Lower leg skin (tissue), 3 donors: Measurements from ENCODE around the gene DYNC1I1.

Experiments
- POLR2A ChIP-seq, 2 donors: fragments of 450-650 bp; IDR thresholded peaks; one replicate each; pipeline ENCODE4 v1.6.1; 2016 to 2017; ENCODE audit warnings: antibody characterized with exemption in 2 of 2, mild to moderate bottlenecking in 1 of 2, moderate library complexity in 1 of 2
- TF ChIP-seq, protein P1 (sequence below), 3 donors: fragments of 450-650 bp; IDR thresholded peaks; one replicate each; pipeline ENCODE4 v1.5.1; 2016; ENCODE audit warnings: antibody characterized with exemption in 3 of 3, mild to moderate bottlenecking in 3 of 3, moderate library complexity in 2 of 3

DNA sequence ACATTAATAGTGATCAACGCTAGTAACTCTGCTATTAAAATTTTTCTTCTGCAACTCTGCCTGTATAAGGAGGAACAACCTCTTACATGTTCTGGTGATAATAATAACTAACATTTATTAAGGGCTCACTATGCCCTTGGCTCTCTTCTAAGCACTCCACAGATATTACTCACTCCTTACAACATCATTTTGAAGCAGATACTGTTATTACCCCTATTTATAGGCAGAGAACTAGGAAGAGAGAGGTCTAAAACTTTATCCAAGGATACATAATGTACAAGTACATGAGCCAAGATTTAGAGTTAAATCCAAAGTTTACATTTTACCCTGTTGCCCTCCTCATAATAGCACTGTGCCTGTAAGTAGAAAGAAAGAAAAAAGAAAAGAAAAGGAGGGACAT is 205.6 kb downstream of the DYNC1I1 start:
- TF ChIP-seq, protein P1, sequence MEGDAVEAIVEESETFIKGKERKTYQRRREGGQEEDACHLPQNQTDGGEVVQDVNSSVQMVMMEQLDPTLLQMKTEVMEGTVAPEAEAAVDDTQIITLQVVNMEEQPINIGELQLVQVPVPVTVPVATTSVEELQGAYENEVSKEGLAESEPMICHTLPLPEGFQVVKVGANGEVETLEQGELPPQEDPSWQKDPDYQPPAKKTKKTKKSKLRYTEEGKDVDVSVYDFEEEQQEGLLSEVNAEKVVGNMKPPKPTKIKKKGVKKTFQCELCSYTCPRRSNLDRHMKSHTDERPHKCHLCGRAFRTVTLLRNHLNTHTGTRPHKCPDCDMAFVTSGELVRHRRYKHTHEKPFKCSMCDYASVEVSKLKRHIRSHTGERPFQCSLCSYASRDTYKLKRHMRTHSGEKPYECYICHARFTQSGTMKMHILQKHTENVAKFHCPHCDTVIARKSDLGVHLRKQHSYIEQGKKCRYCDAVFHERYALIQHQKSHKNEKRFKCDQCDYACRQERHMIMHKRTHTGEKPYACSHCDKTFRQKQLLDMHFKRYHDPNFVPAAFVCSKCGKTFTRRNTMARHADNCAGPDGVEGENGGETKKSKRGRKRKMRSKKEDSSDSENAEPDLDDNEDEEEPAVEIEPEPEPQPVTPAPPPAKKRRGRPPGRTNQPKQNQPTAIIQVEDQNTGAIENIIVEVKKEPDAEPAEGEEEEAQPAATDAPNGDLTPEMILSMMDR (IDR thresholded peaks at IDR 0.05) = no peak
- no peak for TF ChIP-seq POLR2A (IDR thresholded peaks at IDR 0.05)
